Measurements from ENCODE around the gene CYP51A1. TPM values are rescaled to one million over a fixed set of nuclear protein-coding genes. Genes with fewer than 3 reads are reported as not detected.

The CYP51A1 gene
- total RNA-seq, 2 donors from 2014 or later = 23.0 to 31.2 TPM

DNA sequence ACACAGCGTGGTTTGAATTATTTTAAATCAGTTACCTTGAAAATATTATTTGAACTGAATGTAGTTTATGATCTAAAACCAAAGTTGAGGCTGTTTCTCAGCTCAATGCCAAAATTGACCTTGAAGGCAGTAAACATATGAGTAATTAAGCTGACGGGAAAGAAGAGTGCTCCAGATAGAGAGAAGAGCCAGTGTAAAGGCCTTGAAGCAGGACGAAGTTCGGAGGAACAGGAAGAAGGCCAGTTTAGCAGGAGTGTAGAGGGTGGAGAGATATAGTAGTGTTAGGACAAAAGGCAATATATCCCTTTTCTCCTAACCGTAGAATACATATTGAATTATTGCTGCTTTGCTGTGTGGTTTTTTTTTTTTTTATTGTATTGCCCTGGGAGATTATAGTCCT lies 63.2 kb downstream of the CYP51A1 start:
- Histone ChIP-seq H3K27ac (no peak overlapping the region), H3K4me1 (no peaks in the 10 kb centered on the region), H3K4me3 (no peak overlapping the region), H3K9me3 (no peaks in the 10 kb centered on the region), H3K27me3 (no peaks in the 10 kb centered on the region), H3K36me3 (peaks cover 5% of the 10 kb centered on the region)
- TF ChIP-seq, protein P1, sequence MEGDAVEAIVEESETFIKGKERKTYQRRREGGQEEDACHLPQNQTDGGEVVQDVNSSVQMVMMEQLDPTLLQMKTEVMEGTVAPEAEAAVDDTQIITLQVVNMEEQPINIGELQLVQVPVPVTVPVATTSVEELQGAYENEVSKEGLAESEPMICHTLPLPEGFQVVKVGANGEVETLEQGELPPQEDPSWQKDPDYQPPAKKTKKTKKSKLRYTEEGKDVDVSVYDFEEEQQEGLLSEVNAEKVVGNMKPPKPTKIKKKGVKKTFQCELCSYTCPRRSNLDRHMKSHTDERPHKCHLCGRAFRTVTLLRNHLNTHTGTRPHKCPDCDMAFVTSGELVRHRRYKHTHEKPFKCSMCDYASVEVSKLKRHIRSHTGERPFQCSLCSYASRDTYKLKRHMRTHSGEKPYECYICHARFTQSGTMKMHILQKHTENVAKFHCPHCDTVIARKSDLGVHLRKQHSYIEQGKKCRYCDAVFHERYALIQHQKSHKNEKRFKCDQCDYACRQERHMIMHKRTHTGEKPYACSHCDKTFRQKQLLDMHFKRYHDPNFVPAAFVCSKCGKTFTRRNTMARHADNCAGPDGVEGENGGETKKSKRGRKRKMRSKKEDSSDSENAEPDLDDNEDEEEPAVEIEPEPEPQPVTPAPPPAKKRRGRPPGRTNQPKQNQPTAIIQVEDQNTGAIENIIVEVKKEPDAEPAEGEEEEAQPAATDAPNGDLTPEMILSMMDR (IDR thresholded peaks at IDR 0.05) = no peak
- no peak for DNase-seq (ENCODE audit: low spot score)

DNA sequence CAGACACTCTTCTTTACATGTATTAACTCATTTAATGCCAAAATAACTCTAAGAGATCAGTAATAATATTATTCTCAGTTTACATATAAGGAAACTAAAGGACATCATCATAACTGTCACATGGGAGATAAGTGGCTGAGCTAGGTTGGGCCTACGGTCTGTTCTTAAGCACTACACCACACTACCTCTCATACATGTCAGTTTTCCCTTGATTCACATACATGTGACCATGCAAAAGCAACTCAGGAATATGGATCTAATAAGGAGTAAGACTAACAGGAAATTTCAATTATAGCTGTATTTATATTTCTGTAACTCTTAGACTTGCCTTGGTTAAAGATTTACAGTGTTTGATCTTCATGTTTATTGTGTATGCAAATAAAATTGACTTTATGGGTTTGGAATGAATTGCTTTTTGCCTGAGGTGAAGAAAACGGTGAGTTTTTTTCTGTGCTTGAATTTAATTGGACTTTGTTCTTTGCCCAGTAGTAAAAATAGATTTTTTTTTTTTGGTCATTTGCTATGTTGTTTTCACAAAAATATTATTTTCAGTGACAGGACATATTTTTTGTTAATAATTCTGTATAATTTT lies 69.7 kb downstream of the CYP51A1 start:
- Histone ChIP-seq H3K36me3 (peaks cover 7% of the 10 kb centered on the region), H3K4me3 (no peak overlapping the region), H3K27ac (no peak overlapping the region), H3K9me3 (no peaks in the 10 kb centered on the region), H3K27me3 (no peaks in the 10 kb centered on the region), H3K4me1 (no peaks in the 10 kb centered on the region)
- TF ChIP-seq, protein P1 (IDR thresholded peaks at IDR 0.05) = no peak
- DNase-seq (ENCODE audit: low spot score) = no peak

Other genes starting within 250 kb of the CYP51A1 start
- gene AKAP9, start 193.6 kb downstream of the CYP51A1 start, total RNA-seq = 10 to 100 TPM; 28.5 to 41.8 TPM
- gene LRRD1, start 44.7 kb upstream of the CYP51A1 start, total RNA-seq = under 1 TPM in 1 of 2 donors, not detected in 1; 0.30 TPM
- 10 to 100 TPM; 35.2 to 56.4 TPM for gene KRIT1, start 111.4 kb upstream of the CYP51A1 start, total RNA-seq
- 10 to 100 TPM; 25.0 to 32.7 TPM for gene ANKIB1, start 111.5 kb upstream of the CYP51A1 start, total RNA-seq